A549 (cell line): ENCODE results near the gene MRPL34. TPM values are rescaled to one million over a fixed set of nuclear protein-coding genes. Genes with fewer than 3 reads are reported as not detected.

Experiments used
- ATAC-seq, 2 experiments: fragments of 200-7000 bp in 1 of 2; fragments of >200 bp in 1 of 2; cut with Nextera tagmentation in 1 of 2; cut with Tn5 transposase in 1 of 2; 3 replicates each; pipeline versions ENCODE4 v1.8.0 to v1.9.1; 2018 to 2020; ENCODE audit warnings: mild to moderate bottlenecking in 1 of 2, moderate library complexity in 1 of 2
- CTCF ChIA-PET: fragments of 300-600 bp; sonication (Branson Sonifier 250); formaldehyde crosslinking; extraction: SDS; loops from one replicate; lab custom pipeline; 2021; ENCODE audit warnings: antibody characterized with exemption, inconsistent platforms; lab: Yijun Ruan, JAX
- POLR2A ChIA-PET: fragments of 350-600 bp; formaldehyde crosslinking; extraction: SDS; loops from one replicate; lab custom pipeline; 2021; ENCODE audit warnings: antibody characterized with exemption, inconsistent platforms; lab: Yijun Ruan, JAX
- DNase-seq, 2 experiments: peaks; one replicate each; pipeline versions ENCODE4 v3.0.0 to v3.0.0-alpha.2; 2011 to 2016; ENCODE audit warnings: low read depth in 1 of 2, low spot score in 1 of 2
- FAIRE-seq: peaks from 2 replicates; lab custom pipeline; 2011; peaks lifted over from hg19 to GRCh38; lab: Jason Lieb, UNC
- H3K27ac ChIP-seq, 2 experiments: fragments of >200 bp; sonication (Bioruptor Twin); formaldehyde crosslinking; 3 replicates each; pipeline ENCODE4 v1.5.1; 2016 to 2017
- H3K4me1 ChIP-seq: fragments of >200 bp; sonication (Bioruptor Twin); formaldehyde crosslinking; 3 replicates; pipeline ENCODE4 v1.6.1; 2016
- H3K4me2 ChIP-seq: fragments of >200 bp; sonication (Bioruptor Twin); formaldehyde crosslinking; 3 replicates; pipeline ENCODE4 v1.6.1; 2016
- H3K4me3 ChIP-seq: fragments of >200 bp; sonication (Bioruptor Twin); formaldehyde crosslinking; 3 replicates; pipeline ENCODE4 v1.5.1; 2016
- H3K9me3 ChIP-seq: fragments of >200 bp; sonication (Bioruptor Twin); formaldehyde crosslinking; 3 replicates; pipeline ENCODE4 v1.6.1; 2016
- BCL3 ChIP-seq: fragments of >200 bp; sonication (Bioruptor Twin); formaldehyde crosslinking; IDR thresholded peaks from 3 replicates; pipeline ENCODE4 v1.6.1; 2016
- BHLHE40 ChIP-seq: IDR thresholded peaks from 2 replicates; pipeline ENCODE4 v1.6.1; 2012; ENCODE audit warnings: low read depth, low read length, inconsistent platforms
- CHD2 ChIP-seq: fragments of 150-350 bp; IDR thresholded peaks from 2 replicates; pipeline ENCODE4 v1.6.1; 2014; ENCODE audit warnings: low read length; ENCODE audit not compliant: partially characterized antibody
- E2F6 ChIP-seq: IDR thresholded peaks from 2 replicates; pipeline ENCODE4 v1.6.1; 2012; ENCODE audit warnings: low read depth, borderline replicate concordance
- ESRRA ChIP-seq: fragments of 150-350 bp; IDR thresholded peaks from 2 replicates; pipeline ENCODE4 v1.6.1; 2014; ENCODE audit warnings: mild to moderate bottlenecking, low read length, borderline replicate concordance
- FOSB ChIP-seq: fragments of 250-450 bp; sonication (Bioruptor Pico); IDR thresholded peaks from 2 replicates; pipeline ENCODE4 v1.5.0; 2020; ENCODE audit warnings: mild to moderate bottlenecking, moderate library complexity
- HEYL ChIP-seq: fragments of 250-450 bp; sonication (Bioruptor Pico); IDR thresholded peaks from 2 replicates; pipeline ENCODE4 v1.8.0; 2021; ENCODE audit warnings: mild to moderate bottlenecking, moderate library complexity
- HOXB13 ChIP-seq: fragments of 250-450 bp; sonication (Bioruptor Pico); IDR thresholded peaks from 2 replicates; pipeline ENCODE4 v1.5.0; 2020; ENCODE audit warnings: low read depth, mild to moderate bottlenecking, moderate library complexity
- POLR2A ChIP-seq: IDR thresholded peaks from 2 replicates; pipeline ENCODE4 v1.6.1; 2012; ENCODE audit warnings: mild to moderate bottlenecking, low read length
- POLR2AphosphoS2 ChIP-seq: conservative IDR thresholded peaks from 2 replicates; pipeline ENCODE4 v1.6.1; 2012; ENCODE audit warnings: low read length, improper control_type of control experiment, inconsistent platforms
- RAD21 ChIP-seq, 2 experiments: fragments of >200 bp in 1 of 2; sonication (Bioruptor Twin) in 1 of 2; formaldehyde crosslinking in 1 of 2; IDR thresholded peaks in 1 of 2; conservative IDR thresholded peaks in 1 of 2; 2 replicates in 1 of 2; 3 replicates in 1 of 2; pipeline ENCODE4 v1.6.1; 2012 to 2018; ENCODE audit warnings: inconsistent platforms in 1 of 2
- RARB ChIP-seq: fragments of 250-450 bp; sonication (Bioruptor Pico); IDR thresholded peaks from 2 replicates; pipeline ENCODE4 v1.8.0; 2021; ENCODE audit warnings: mild to moderate bottlenecking, moderate library complexity
- RCOR1 ChIP-seq: fragments of 150-350 bp; IDR thresholded peaks from 2 replicates; pipeline ENCODE4 v1.6.1; 2014; ENCODE audit warnings: antibody characterized with exemption, low read length, low read depth
- REST ChIP-seq: fragments of 200-600 bp; sonication (generic); IDR thresholded peaks from 2 replicates; pipeline ENCODE4 v1.6.1; 2016; ENCODE audit warnings: antibody characterized with exemption, mild to moderate bottlenecking, moderate library complexity
- SMC3 ChIP-seq: fragments of >200 bp; sonication (Bioruptor Twin); formaldehyde crosslinking; IDR thresholded peaks from 3 replicates; pipeline ENCODE4 v1.6.1; 2018; ENCODE audit warnings: inconsistent platforms
- ZFP36 ChIP-seq: fragments of 450-650 bp; IDR thresholded peaks from 2 replicates; pipeline ENCODE4 v1.6.1; 2014; ENCODE audit warnings: borderline replicate concordance; ENCODE audit not compliant: partially characterized antibody
- WGBS: methylation state at CpG from one replicate; pipeline ENCODE4 v1.1.6; 2017; ENCODE audit errors: missing lambda C conversion rate; 5-methylcytosine and 5-hydroxymethylcytosine counted together
- polyA plus RNA-seq, 4 experiments: library from polyadenylated mRNA; depleted of rRNA in 3 of 4; stranded (reverse); fragments of >200 nt; fragmentation: RNase III in 1 of 4; extraction: RNeasy Plus Mini Kit Qiagen cat#74134 plus additional on column Dnase treatment in 1 of 4; gene quantifications; 2 replicates in 3 of 4; 3 replicates in 1 of 4; pipeline ENCODE4 v1.2.3, GENCODE V29; 2011 to 2017
- TF ChIP-seq, protein P1 (sequence below): fragments of >200 bp; sonication (Bioruptor Twin); formaldehyde crosslinking; IDR thresholded peaks from 3 replicates; pipeline ENCODE4 v1.5.1; 2016
- TF ChIP-seq, protein P2 (sequence below): IDR thresholded peaks from 2 replicates; pipeline ENCODE4 v1.6.1; 2012

MRPL34 gene
- polyA plus RNA-seq, 2 of the 4 experiments (the other 2 are of a cell fraction) = 28.1 to 56.1 TPM

DNA sequence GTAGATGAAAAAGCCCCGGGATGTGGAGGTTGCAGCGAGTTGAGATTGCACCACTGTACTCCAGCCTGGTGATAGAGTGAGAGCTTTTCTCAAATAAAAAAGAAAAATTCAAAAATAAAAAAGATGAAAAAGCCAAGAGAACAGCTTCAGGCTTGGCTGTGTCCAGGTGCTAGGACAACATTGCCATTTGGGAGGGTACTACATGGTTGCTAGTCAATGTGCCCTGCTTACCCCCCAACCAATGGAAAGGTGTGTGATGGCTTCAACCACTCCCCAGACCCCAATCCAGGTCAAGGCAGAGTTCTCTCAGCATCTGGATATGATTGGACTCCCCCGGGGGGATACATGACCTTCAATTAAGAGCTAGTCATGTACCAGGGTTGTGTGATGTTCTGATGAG is 26.2 kb upstream of the MRPL34 start:
- Histone ChIP-seq H3K9me3 (no peaks in the 10 kb centered on the region), H3K4me2 (no peak overlapping the region), H3K27ac (no peak overlapping the region), H3K4me3 (no peak overlapping the region), H3K4me1 (no peaks in the 10 kb centered on the region)
- POLR2A ChIA-PET = interaction anchor here (1.2 kb wide), 1 partner anchor 12 kb away, joined by 3 read pairs; the partner anchor contains the start of gene BABAM1
- TF ChIP-seq HOXB13 (CRISPR knock-in tag) (no peak), RAD21 (conservative IDR thresholded peaks at IDR 0.05 in 1 of 2, IDR thresholded peaks at IDR 0.05 in 1 of 2) (no peak)
- FAIRE-seq = no peak
- ATAC-seq = no peak
- no peak for DNase-seq
- CTCF ChIA-PET = interaction anchor here (1.2 to 5.1 kb wide), 2 partner anchors 19 to 211 kb away, joined by 3 to 37 read pairs; no protein-coding TSS in a partner anchor
- WGBS = 97% methylated on average over 2 of the region's 3 CpGs

DNA sequence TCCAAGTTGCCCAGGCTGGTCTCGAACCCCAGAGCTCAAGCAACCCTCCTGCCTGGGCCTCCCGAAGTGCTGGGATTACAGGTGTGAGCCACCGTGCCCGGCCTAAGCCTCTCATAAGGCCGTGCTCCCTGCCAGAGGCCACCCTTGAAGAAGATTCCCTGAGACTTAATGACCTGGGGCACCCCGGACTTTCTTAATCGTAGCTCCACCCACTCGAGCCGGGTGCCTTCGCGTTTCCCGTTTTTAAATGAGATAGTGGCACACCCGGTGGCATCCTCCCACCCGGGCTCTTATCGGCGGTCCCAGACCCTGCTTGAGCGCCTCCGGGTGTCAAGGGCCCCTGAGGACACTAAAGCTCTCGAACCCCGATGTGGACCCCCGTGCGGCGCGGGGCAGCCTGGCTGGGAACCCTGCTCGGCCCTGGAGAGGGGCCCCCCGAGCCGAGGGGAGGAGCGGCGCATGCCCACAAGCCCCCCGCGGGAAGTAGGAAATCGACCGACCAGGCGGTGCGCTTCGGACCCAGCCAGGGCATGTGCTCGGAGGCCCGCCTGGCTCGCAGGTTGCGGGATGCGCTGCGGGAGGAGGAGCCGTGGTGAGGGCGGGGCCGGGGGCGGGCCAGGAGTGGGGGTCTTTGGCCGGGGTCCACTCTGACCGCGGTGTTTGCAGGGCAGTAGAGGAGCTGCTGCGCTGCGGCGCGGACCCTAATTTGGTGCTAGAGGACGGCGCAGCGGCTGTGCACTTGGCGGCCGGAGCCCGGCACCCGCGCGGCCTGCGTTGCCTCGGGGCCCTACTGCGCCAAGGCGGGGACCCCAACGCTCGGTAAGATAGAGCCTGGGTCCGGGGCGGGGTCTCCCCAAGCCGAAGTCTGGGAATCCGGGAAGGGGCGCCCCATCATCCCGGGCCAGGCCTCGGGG is 24.0 kb upstream of the MRPL34 start, which contains the start of gene ANKLE1:
TSS of gene ANKLE1 (plus strand) at position 511 of the 914 bp plus-strand sequence. CDS start at position 531, 20 bp downstream.
- CTCF ChIA-PET = interaction anchor here (0.6 to 5.1 kb wide), 26 partner anchors 9 to 510 kb away, joined by 3 to 77 read pairs (median 4); partner anchors contain the start of genes BABAM1 and USHBP1
- whole genome bisulfite sequencing = 81% methylated on average over 18 of the region's 75 CpGs
- POLR2A ChIA-PET = no interaction called here
- no peak for TF ChIP-seq HEYL
- no peak for TF ChIP-seq ZFP36
- no peak for TF ChIP-seq BCL3
- TF ChIP-seq BHLHE40 = no peak
- TF ChIP-seq CHD2 = no peak
- no peak for TF ChIP-seq POLR2A
- TF ChIP-seq RCOR1 = no peak
- no peak for TF ChIP-seq HOXB13 (CRISPR knock-in tag)
- no peak for TF ChIP-seq SMC3
- TF ChIP-seq FOSB (CRISPR knock-in tag) = no peak
- TF ChIP-seq REST = no peak
- H3K27ac ChIP-seq = peak within 1 kb of the TSS; percentile 58 to 76; a peak in 3 of 6 replicates
- no peaks in the 10 kb centered on the region for H3K4me1 ChIP-seq
- no peaks in the 10 kb centered on the region for H3K9me3 ChIP-seq
- no peak for FAIRE-seq
- ATAC-seq = no peak
- H3K4me3 ChIP-seq = 0 out of 3 replicates have a peak within 1 kb of the TSS, but pooled peaks have one; percentile 19
- peak within 1 kb of the TSS; percentile 76 for H3K4me2 ChIP-seq
- no peak for DNase-seq

DNA sequence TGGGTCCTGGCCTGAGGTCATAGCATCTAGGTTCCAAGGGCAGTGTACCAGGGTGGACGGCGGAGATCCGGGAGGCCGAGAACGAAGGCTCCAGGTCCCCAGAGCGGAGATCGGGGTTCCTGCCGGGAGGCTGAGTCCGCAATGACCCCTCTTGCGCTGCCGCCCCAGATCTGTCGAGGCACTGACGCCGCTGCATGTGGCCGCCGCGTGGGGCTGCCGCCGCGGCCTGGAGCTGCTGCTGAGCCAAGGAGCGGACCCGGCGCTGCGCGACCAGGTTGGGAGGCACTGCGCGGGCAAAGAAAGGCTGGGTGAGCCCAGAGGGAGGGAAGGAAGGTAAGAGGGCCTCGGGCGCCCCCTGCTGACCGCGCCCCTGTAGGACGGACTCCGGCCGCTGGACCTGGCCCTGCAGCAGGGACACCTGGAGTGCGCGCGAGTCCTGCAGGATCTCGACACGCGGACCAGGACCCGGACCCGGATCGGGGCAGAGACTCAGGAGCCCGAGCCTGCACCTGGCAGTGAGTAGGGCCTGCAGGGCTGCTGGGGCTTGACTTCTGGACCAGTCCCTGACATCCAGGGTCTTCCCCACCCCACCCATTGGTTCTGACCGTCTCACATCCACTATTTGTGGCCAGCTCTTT is 23.1 kb upstream of the MRPL34 start:
- peak overlapping the region; percentile 76 for H3K4me2 ChIP-seq
- H3K4me1 ChIP-seq = no peaks in the 10 kb centered on the region
- DNase-seq (peak; percentile 64 to 83), ATAC-seq (peak; percentile 92 to 98), FAIRE-seq (no peak)
- H3K4me3 ChIP-seq = 0 out of 3 replicates have a peak overlapping the region, but pooled peaks have one; percentile 19
- TF ChIP-seq ESRRA = no peak
- peak; percentile 77 for TF ChIP-seq SMC3
- TF ChIP-seq, protein P1, sequence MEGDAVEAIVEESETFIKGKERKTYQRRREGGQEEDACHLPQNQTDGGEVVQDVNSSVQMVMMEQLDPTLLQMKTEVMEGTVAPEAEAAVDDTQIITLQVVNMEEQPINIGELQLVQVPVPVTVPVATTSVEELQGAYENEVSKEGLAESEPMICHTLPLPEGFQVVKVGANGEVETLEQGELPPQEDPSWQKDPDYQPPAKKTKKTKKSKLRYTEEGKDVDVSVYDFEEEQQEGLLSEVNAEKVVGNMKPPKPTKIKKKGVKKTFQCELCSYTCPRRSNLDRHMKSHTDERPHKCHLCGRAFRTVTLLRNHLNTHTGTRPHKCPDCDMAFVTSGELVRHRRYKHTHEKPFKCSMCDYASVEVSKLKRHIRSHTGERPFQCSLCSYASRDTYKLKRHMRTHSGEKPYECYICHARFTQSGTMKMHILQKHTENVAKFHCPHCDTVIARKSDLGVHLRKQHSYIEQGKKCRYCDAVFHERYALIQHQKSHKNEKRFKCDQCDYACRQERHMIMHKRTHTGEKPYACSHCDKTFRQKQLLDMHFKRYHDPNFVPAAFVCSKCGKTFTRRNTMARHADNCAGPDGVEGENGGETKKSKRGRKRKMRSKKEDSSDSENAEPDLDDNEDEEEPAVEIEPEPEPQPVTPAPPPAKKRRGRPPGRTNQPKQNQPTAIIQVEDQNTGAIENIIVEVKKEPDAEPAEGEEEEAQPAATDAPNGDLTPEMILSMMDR = peak; percentile 73
- no peak for TF ChIP-seq POLR2AphosphoS2
- TF ChIP-seq RAD21 (conservative IDR thresholded peaks at IDR 0.05 in 1 of 2, IDR thresholded peaks at IDR 0.05 in 1 of 2) = peak; percentile 84
- TF ChIP-seq, protein P2, sequence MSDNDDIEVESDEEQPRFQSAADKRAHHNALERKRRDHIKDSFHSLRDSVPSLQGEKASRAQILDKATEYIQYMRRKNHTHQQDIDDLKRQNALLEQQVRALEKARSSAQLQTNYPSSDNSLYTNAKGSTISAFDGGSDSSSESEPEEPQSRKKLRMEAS = peak; percentile 70; the same call in 1 of the 2 replicates
- peak; percentile 83 for TF ChIP-seq E2F6
- TF ChIP-seq RARB (CRISPR knock-in tag) = no peak
- CTCF ChIA-PET = interaction anchor here (0.6 to 5.1 kb wide), 34 partner anchors 8 to 511 kb away, joined by 3 to 77 read pairs (median 4); partner anchors contain the start of genes BABAM1, OCEL1 and USHBP1
- H3K27ac ChIP-seq = peak overlapping the region; percentile 58 to 76; a peak in 3 of 6 replicates
- POLR2A ChIA-PET = no interaction called here
- no peaks in the 10 kb centered on the region for H3K9me3 ChIP-seq
- 18% methylated on average over 24 of the region's 45 CpGs for WGBS
